ENCODE results near the gene PPM1D.
A peak's percentile ranks its signal among the peaks of the same experiment; 100 is the strongest.
"Not testable (repeated sequence)": the region's sequence is repeated elsewhere in the genome, so short reads cannot be mapped to it uniquely, and the experiment has no call there.

The PPM1D gene

GRCh38 chr17:60599620-60600489, at the start of gene PPM1D:
Gene PPM1D, plus strand, starts transcription at chr17:60600193. Its CDS starts 222 bp downstream, at chr17:60600415.
- DNase-seq = peak; percentile 99

DNA sequence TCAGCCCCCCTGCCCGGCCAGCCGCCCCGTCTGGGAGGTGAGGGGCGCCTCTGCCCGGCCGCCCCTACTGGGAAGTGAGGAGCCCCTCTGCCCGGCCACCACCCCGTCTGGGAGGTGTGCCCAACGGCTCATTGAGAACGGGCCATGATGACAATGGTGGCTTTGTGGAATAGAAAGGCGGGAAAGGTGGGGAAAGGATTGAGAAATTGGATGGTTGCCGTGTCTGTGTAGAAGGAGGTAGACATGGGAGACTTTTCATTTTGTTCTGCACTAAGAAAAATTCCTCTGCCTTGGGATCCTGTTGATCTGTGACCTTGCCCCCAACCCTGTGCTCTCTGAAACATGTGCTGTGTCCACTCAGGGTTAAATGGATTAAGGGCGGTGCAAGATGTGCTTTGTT, 47.7 kb upstream of the PPM1D start:
- DNase-seq = not testable (repeated sequence)

- no peak for DNase-seq
Observed at GRCh38 chr17:60554377-60554788, 45.6 kb upstream of the PPM1D start.

DNA sequence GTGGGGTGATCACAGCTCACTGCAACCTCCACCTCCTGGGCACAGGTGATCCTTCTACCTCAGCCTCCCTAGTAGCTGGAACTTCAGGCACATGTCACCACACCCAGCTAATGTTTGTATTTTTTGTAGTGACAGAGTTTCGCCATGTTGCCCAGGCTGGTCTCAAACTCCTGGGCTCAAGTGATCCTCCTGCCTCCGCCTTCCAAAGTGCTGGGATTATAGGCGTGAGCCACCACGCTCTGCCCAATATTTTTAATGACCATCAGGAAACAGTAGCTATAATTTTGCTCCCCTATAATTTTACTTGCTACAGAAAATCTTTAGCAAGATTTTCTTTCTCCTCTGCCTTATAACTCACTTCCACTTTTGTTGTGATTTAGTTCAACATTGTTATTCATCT, 44.2 kb upstream of the PPM1D start:
- DNase-seq = no peak

DNA sequence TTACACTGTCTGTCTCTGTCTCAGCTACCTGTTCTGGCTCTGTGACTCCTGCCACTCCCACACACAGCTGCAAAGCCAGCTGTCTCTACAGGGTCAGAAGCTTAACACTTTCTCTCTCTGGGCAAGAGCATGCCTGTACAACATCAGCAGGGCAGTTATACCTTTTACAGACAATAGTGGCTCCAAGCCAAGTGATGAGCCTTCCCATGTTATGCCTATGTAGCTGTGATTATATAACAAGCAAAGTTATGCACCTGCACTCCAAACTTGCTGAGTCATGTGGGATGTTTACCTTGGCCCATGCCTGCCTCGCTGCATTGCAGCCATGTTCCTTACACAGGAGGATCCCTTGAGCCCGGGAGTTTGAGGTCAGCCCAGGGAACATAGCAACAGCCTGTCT, 42.2 kb upstream of the PPM1D start:
- no peak for DNase-seq

- DNase-seq = no peak
Observed at GRCh38 chr17:60559659-60559994, 40.4 kb upstream of the PPM1D start.

DNA sequence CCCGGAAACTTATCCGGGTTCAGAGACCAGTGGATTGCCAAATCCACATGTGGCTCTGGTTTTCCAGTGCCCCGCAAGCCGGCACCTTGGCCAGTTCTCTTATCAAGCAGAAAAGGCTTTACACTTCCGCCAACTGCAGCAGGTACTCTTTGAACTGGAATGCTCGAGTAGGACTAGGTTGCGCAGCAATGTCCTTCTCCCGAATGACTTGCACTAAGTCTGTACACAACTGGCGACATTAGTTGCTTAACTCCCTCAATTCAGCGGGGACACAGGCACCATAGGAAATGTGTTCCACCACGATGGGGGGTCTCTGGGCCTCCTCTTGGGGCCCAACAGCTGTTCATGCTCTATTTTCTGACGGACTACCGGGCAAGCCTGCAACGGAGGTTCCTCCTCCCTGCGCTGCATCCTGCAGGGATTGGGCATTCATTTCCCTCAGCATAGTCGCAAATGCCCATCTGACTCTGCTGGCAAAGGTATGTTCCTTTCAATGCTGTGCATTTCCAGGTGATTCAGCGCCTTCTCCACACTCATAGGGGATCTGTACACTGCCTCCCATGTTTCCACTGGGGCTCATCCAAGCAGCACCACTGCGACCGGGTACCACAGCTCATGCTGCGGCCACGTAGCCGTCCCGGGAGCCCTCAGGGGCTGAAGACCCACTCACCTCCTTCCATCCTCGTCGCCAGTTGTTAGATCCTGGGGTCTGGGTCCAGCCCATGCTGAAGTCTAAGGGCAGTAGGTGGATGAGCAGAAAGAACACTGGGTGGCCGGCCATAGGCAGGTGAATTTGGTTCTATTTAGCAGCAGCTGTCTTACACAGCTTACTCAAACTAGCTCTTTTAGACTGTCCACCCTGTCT, 39.8 kb upstream of the PPM1D start:
- DNase-seq = no peak

- DNase-seq = no peak
Observed at GRCh38 chr17:60560860-60561257, 39.1 kb upstream of the PPM1D start.

- DNase-seq = no peak
Observed at GRCh38 chr17:60562421-60562820, 37.6 kb upstream of the PPM1D start.

DNA sequence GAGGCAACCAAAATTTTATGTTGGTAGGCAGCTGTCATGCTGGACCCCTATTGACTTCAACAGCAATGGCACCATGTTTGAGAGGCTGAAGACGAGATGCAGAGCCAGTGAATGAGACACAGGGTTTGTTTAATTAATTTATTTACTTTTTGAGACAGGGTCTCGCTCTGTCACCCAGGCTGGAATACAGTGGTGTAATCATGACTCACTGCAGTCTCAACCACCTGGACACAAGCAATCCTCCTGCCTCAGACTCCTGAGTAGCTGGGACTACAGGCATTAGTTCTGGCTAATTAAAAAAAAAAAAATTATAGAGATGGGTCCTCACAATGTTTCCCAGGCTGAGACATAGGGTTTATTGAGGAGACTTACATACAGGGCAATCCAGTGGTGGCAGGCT, 36.2 kb upstream of the PPM1D start:
- no peak for DNase-seq

GRCh38 chr17:60565233-60565632, 34.8 kb upstream of the PPM1D start:
- no peak for DNase-seq

DNA sequence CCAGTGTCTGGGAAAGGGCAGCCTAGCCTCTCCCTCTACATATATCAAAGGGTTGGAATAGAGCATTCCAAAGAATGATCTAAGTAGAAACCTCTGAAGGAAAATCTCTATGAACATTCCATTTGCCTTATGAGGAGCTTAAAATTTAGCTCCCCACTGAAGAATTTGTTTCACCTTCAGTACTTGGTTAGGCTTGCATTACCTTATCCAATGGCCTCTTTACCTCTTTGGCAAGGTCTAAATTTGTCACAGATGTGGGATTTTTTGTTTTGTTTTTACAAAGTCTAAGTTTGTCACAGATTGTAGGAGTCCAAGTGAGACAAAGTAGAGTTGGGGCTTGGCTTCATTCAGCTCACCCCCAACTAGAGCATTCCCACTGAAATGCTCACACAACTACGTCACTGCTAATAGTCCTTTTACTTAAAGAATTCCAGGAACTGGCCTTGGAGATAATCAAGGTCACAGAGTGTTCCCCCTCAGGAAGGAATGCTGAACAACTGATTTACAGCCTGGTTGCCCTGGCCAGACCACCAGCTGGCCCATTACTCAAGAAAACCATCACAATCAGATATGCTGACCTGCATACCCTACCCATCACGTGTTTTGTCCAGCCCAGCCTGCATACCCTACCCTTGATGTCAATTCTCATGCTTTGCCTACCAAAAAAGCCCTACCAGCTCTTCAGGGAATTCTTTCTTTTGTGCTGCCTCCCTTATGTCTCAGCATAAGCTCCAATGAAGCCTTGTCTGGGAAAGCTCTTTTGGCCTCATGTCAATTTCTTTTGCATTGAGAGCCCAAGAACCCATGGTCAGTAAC, 26.5 kb upstream of the PPM1D start:
- no peak for DNase-seq

DNA sequence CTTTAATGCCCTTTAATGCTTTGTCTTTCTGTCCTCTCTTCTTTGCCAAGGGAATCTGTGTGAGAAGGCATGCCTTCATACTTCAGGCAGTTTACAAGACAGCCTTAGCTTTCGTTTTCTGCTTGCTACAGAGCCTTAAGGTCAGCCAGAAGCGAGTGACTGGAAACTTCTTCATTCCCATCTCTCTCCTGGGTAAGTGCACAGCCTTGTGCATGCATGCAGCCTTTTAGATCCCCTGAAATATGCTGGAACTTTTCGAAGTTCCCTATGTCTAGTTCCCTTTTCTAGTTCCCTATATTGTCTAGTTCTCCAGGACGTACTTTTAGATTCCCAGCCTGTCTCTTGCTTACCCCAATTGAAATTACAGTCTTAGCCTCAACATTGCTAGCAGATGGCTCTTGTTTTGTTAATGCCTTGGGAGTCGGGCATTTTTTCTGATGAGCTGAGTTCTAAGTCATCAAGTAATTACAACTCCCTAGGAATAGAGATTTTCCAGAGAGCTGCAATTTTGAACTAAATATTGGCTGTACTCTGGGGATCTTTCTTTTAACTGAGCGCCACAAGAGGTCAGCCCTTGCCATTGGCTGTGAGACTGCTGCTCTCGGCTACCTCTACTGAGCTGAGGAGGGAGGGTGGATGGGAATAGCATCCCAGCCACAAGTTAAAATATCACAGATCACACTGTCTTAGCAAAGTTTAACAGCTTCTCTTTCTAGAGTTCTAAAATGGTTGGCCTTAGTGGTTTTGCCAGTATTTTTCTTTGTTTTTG, 22.7 kb upstream of the PPM1D start:
- DNase-seq = no peak

DNA sequence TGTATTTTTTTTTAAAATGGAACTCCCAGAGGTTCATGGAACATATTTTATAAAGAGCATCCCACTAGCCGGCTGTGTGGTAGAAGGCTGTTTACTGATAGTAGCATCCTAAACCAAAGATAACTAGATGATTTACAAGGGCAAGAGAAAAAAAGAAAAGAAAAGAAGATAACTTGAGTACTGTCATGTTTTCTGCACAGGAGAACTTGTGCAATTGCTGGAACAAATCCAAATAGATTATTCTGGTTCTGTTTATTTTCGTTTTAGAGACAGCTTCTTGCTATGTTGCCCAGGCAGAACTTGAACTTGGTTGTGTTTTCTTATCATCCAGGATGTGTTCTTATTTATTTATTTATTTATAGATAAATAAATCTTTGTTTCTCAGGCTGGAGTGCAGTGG, 20.9 kb upstream of the PPM1D start:
- DNase-seq = no peak

- DNase-seq = no peak
Observed at GRCh38 chr17:60579551-60579950, 20.4 kb upstream of the PPM1D start.

DNA sequence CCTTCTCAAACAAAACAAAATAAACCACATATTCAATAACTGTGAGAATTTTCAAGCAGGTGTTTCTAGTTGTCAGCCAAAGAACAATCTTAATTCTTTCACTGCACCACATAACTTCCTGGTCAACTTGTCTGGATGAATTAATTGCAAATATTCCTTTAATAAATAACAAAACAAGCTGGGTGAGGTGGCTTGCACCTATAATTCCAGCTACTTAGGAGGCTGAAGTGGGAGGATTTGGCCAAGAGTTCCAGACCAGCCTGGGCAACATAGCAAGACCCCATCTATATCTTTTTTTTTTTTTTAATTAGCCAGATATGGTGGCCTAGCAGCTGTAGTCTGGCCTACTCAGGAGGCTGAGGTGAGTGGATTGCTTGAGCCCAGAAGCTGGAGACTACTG, 17.0 kb upstream of the PPM1D start:
- no peak for DNase-seq

DNA sequence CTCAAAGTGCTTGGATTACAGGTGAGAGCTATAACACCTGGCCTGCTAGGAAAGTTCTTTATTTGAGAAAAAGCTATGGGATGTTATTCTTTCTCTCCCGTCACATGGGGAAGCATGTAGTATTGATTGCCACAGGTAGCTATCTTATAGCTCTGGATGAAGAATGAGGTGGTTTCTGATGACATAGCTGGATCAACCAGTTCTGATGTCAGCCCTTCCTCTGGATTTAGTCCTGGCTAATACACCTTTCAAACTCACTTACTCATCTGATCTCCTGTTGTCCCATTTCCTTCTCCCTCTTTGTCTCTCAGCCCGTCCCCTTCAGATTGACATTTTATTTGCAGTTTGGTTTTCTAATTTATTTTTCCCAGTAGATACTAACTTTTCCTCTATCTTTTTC, 14.1 kb upstream of the PPM1D start:
- no peak for DNase-seq

GRCh38 chr17:60586288-60586974, 13.6 kb upstream of the PPM1D start:
- DNase-seq = no peak

DNA sequence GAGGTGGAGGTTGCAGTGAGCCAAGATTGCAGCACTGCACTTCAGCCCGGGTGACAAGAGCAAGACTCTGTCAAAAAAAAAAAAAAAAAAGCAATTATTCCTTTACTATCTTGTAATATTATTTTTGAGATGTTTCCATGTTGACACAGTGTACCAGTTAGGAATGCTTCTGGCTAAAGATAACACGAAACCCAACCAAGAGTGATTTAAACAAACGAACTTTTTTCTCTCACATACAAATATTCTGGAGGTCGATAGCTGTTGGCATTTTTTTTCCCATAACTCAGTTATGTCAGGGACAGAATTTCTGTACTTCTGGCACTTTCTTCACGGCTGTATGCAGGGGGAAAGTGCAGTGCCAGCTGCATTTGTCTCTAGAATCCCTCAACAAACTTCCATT, 9.9 kb upstream of the PPM1D start:
- no peak for DNase-seq

DNA sequence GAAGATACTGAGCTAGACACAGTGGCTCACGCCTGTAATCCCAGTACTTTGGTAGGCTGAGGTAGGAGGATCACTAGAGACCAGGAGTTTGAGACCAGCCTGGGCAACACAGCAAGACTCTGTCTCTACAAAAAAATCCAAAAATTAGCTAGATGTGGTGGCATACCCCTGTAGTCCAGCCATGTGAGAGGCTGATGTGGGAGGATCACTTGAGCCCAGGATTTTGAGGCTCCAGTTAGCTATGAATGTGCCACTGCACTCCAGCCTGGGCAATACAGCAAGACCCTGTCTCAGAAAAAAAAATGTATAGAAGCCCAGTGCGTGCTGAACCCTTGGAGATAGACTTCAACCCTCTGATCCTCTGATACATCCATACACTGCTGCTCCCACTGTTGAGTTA, 7.2 kb upstream of the PPM1D start:
- DNase-seq = no peak

GRCh38 chr17:60593441-60594036, 6.5 kb upstream of the PPM1D start:
- DNase-seq = not testable (repeated sequence)

Measured in NCI-H1436 treated with DMSO at 0.1 percent for 48 hours (cell line).